GM12873 (cell line): Measurements from ENCODE around the gene HNRNPF.

Experiments
- TF ChIP-seq, protein P1 (sequence below): IDR thresholded peaks from 2 replicates; pipeline ENCODE4 v1.5.1; 2012; ENCODE audit warnings: low read depth, mild to moderate bottlenecking, moderate library complexity, low read length, control low read depth; ENCODE audit not compliant: insufficient read depth; ENCODE audit errors: missing control alignments

The HNRNPF gene

DNA sequence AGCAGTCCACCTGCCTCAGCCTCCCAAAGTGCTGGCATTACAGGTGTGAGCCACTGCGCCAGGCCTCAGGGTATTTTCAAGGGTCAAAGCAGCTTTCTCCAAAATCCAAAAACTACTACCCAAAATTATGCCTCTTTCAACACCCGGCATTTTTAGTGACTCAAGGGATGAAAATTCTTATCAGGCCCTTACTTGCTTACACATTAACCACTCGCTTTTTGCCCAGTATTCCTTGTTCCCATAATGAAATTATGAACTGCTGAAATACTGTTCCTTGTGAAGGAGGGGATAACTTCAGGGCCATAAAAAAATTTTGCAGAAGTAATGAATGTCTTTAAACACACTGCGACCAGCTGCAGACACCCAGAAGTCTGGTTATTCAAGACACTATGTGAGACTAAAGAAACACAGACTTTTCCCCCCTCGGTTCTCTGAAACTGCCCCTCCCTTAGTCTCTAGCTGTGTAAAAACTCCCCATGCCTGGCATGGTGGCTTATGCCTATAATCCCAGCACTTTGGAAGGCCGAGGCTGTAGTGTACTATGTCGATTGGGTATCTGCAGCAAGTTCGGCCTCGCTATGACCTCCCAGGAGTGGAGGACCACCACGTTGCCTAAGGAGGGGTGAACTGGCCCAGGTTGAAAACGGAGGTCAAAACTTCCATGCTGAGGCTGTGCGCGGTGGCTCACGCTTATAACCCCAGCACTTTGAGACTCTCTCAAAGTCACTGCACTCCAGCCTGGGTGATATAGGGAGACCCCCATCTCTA is 25.6 kb downstream of the HNRNPF start:
- TF ChIP-seq, protein P1, sequence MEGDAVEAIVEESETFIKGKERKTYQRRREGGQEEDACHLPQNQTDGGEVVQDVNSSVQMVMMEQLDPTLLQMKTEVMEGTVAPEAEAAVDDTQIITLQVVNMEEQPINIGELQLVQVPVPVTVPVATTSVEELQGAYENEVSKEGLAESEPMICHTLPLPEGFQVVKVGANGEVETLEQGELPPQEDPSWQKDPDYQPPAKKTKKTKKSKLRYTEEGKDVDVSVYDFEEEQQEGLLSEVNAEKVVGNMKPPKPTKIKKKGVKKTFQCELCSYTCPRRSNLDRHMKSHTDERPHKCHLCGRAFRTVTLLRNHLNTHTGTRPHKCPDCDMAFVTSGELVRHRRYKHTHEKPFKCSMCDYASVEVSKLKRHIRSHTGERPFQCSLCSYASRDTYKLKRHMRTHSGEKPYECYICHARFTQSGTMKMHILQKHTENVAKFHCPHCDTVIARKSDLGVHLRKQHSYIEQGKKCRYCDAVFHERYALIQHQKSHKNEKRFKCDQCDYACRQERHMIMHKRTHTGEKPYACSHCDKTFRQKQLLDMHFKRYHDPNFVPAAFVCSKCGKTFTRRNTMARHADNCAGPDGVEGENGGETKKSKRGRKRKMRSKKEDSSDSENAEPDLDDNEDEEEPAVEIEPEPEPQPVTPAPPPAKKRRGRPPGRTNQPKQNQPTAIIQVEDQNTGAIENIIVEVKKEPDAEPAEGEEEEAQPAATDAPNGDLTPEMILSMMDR: no peak

DNA sequence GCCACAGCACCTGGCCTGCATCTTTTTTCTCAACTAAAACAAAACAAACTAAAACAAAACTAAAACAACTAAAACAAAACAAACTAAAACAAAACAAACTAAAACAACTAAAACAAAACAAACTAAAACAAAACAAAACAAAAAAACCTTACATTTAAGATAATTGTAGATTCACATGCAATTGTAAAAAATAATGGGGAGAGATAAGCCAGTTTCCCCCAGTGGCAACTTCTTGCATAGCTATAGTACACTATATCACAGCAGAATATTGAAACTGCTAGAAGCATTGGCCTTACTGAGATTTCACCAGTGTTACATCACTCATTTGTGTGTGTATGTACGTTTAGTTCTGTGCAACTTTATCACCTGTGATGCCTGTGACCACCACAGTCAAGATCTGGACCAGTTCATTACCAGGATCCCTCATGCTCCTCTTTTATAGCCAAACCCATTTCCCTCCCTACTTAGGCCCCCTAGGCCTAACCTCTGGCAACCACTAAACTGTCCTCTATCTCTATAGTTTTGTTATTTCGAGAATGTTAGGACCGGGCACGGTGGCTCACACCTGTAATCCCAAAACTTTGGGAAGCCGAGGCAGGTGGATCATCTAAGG is 28.3 kb downstream of the HNRNPF start:
- TF ChIP-seq, protein P1: peak; percentile 29

DNA sequence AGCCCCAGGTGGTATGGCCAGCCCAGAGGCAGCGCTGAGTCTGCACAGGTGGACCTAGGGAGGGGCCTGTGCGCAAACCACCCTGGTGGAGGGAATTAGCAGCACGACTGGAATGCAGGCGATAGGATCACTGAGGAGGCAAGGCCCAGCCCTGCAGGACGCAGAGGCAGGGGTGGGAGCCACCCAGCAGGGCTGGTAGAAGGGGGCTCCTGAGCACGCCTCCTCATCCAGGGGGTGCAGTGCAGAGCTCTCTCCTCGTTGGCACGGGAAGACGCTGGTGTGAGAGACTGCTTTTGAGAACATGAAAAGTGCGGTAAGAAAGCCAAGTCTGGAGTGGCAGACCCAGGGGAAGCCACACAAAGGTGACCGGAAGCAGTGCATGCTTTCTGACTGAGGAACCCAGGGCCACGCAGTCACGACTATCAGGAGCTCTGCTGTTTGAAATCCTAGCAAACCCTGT is 31.5 kb downstream of the HNRNPF start:
- TF ChIP-seq, protein P1: no peak

DNA sequence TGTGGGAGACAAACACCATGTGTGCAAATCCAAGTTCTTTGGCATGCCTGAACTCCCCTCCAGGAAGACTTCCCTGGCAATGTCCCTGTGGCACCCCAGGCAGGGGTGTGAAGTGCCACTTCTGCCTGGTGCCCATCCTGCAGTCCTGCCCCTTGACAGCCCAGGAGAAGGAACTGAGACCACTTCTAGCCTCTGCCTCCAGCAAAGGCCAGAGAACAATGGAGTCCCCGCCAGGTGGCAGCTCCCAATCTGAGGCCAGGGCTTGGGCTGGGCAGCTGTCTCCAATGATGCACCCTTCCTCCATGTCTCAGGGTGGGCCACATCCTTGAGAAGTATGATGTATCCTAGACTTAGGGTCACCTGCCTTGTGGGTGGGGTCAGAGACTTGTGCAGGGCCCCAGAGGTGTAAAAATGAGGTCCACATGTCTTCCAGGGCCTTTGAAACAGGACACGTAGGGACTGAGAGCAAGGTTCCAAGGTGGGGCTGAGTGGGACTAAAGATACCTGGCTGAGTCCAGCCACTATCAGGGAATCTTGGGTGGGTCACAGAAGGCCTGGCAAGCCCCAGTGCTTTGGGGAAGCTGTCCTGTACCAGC is 32.1 kb downstream of the HNRNPF start:
- TF ChIP-seq, protein P1: peak; percentile 31

DNA sequence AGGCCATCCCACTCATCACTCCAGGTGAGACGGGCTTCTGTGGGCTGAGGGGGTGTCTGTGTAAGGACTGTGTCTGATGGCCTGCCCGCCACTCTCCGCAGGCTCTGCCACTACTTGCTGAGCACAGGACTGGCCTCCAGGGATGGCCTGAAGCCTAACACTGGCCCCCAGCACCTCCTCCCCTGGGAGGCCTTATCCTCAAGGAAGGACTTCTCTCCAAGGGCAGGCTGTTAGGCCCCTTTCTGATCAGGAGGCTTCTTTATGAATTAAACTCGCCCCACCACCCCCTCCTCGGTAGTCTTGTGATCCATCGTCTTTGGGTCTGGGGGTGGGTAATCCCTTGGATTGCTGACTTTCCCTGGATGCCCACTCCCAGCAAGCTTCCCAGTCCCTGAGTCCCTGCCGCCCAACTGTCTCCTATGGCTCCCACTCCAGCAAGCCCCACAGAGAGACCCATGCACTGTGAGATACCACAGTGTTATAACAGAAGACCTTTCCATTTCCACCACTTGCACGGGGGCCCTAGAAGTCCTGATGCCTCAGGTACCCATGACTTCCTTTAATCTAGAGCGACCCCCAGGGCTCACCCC is 32.8 kb downstream of the HNRNPF start:
- TF ChIP-seq, protein P1: no peak

DNA sequence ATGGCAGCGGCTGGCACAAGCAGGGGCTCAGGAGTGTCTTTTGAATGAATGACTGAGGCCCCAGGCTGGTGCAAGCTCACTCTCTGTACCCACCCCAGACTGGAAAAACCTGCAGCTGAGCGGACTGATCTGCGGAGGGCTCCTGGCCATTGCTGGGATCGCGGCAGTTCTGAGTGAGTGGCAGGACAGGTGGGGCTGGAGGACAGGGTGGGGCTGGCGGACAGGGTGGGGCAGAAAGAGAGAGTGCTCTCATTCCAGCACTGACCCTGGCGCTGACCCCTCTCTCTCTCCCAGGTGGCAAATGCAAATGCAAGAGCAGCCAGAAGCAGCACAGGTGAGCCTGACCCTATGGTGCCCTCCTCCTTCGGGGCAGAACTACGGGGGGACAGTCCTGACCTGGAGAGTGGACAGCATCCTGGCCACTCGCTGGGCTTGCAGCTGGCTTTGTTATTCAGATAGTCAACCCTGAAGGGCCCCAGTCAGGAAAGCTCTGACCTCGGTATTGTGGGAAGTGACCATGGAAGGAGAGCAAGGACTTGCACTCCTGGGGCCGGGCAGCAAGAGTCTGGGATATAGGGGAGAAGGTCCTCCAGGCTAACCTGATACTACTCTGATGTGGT is 33.5 kb downstream of the HNRNPF start:
- TF ChIP-seq, protein P1: no peak
